AML-193 (cell line): ENCODE measurements around the gene ADAP1.
A peak's percentile ranks its signal among the peaks of the same experiment; 100 is the strongest.
"Not testable (repeated sequence)": the region's sequence is repeated elsewhere in the genome, so short reads cannot be mapped to it uniquely, and the experiment has no call there.

ENCODE experiments used
- DNase-seq, 2 experiments: peaks; one replicate each; lab custom pipeline; 2025; lab: John Stamatoyannopoulos, UW

ADAP1 gene

DNA sequence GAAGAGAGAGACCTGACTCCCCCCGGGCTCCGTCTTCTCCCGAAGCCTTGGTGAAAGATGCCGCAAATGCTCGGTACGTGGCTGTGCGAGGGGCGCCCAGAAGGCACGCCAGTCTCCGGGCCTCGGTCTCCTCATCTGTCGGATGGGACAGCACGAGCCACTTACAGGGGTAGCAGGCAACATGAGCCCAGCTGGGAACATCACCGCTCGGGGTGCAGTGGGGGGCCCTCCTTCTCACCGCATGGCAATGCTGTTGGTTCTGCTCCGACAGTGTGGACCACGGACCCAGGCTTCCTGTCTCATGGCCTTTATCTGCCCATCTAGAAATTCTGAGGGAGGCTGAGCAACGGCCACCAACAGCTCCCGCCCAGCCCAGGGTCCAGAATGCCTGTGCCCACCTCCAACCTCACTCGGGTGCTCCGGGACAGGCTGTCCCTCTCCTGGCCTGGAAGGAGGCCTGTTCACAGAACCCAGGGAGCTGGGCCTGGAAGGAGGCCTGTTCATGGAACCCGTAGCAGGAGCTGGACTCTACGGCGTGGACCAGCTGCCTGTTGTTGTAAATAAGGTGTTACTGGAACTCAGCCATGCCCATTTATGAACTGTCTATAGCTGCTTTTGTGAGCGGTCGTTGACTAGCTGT, 15.8 kb downstream of the ADAP1 start:
- DNase-seq = no peak

DNA sequence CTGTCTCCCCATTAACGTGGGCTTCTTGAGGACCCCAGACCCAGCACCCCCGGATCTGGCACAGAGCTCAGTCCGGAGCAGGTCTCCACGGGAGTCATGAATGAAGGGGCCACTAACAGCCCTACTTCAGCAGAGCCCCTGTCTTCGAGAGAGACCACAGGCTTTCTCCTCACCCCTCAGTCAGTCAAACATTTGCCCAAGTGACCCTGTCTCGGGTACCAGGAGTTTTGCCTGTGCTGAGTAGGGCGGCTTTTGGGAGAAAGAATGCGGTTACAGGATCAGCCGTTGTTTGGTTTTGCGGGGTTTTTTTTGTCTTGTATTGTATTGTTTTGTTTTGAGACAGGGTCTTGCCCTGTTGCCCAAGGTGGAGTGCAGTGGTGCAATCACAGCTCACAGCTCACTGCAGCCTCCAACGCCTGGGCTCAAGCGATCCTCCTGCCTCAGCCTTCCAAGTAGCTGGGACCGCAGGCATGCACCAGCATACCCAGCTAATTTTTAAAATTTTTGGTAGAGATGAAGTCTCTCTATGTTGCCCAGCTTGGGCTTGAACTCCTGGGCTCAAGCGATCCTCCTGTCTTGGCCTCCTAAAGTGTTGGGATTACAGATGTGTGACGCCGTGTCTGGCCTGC, 16.5 kb downstream of the ADAP1 start:
- DNase-seq = no peak

GRCh38 chr7:936386-937054, 18.0 kb downstream of the ADAP1 start:
- no peak for DNase-seq

DNA sequence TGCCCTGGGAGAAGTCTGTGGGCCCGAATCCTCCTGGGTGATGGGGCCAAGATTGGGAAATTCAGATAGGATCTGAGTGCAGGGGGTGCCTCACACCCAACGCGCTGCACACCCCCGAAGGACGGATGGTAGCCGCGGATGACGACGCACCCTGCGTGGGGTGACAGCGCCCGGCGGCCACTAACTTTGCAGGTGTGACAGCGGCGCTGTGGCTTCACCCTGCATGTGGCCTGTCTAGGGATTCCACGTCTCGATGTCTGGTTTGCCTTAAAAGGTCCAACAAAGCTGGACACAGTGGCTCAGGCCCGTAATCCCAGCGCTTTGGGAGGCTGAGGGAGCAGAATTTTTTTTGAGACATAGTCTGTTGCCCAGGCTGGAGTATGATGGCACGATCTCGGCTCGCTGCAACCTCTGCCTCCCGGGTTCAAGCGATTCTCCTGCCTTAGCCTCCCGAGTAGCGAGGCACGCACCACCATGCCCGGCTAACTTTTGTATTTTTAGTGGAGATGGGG, 18.6 kb downstream of the ADAP1 start:
- no peak for DNase-seq

GRCh38 chr7:935164-935873, 19.2 kb downstream of the ADAP1 start:
- DNase-seq = no peak

DNA sequence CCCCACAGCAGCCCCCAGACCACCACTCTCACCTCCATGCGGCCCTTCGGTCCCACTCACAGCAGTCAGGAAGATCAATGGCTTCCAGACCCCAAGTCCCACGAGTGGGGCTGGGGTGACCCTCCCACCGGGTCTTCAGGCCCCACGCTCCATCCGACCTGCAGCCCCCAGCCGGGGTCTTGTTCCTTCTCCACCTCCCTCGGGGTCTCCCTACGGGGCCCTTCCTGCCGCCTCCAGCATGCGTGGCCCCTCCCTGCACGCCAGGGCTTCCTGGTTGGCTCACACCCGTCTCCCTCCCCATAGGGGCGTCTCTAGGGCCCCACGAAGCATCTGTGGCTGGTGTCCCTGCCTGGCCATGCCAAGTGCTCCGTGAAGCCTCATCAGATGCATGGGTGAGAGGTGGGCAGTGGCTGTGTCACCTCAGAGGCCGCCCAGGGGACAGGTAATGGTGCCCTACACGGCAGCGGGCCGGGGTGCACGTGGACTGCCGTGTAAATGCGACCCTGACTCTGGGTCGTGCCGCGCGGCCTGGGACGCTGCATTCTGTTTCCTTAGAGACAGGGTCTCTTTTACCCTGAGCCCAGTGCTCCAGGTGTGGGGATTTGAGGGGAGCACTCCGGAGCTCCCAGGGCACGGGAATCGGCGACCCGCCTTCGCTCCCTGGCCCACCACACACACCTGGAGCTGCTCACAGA, 19.9 kb downstream of the ADAP1 start:
- no peak for DNase-seq

- no peak for DNase-seq
These were observed 21.9 kb downstream of the ADAP1 start for GRCh38 chr7:932651-932975.

DNA sequence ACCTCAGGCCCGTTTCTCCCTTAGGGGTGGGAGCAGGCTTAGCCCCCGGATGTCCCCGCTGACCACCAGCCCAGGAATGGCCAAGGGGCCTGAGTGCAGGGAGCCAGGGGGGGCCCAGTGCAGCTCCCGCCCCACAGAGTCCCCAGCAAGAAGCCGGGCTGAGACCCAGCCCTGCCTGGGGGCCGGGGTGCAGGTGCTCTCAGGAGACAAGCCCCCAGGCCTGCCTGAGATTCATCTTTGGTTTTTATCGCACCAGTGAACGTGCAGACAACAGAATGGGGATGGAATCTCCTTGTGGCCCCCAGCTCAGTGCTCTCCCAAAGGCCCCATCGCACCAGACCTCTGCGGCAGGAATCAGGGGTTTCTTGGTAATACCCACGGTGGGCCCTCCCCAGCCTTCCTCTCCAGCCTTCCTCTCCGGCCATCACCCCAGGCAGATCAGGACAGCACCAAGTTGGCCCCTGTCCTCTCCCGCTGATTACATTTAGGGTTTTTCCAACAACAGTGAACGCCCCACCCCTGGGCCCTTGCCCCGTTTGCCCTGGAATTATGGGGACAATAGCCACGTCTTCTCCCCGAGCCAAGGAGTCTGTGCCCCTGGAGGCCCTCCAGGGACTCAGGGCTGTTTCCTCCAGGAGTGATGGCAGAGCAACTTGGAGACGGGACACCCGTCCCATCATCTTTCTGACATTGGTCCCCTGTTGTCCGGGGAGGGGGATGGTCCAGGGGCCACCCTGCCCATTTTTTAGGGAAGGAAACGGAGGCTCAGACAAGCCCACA, 22.4 kb downstream of the ADAP1 start:
- no peak for DNase-seq

- DNase-seq = peak; percentile 76 to 84
These were observed 23.3 kb downstream of the ADAP1 start for GRCh38 chr7:930975-931758.

- DNase-seq = no peak
These were observed 25.2 kb downstream of the ADAP1 start for GRCh38 chr7:929311-929711.

DNA sequence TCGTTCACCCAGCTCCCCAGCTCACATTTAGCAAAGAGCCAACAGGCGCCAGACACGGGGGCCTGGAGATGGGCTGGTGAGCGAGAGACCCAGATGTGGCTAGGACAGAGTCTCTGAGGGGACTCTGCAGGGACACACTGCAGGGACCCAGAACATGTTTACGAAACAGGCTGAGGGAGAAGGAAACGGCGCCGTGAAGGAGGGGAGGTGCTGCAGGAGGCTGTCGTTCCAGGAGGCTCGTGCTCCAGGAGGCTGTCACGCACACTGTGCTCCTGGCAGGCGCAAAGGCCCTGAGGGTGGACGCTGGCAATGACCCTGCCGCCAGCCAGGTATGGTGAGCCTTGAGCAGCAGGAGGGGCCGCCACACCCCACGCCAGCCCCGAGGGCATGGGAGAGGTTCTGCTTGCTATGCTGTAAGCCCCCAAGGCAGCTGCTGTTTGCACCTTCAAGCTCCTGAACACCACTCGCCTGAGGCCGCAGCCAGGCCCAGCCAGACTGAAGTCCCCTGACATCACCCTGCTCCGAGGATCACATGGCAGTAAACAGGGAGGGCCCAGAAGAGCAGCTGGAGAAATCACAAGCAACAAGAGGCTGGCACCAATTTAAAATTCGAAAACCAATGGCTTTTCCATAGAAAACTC, 27.3 kb downstream of the ADAP1 start:
- DNase-seq = no peak

- no peak for DNase-seq
These were observed 28.1 kb downstream of the ADAP1 start for GRCh38 chr7:926061-927030.

- DNase-seq = no peak
These were observed 28.9 kb downstream of the ADAP1 start for GRCh38 chr7:925601-926000.

DNA sequence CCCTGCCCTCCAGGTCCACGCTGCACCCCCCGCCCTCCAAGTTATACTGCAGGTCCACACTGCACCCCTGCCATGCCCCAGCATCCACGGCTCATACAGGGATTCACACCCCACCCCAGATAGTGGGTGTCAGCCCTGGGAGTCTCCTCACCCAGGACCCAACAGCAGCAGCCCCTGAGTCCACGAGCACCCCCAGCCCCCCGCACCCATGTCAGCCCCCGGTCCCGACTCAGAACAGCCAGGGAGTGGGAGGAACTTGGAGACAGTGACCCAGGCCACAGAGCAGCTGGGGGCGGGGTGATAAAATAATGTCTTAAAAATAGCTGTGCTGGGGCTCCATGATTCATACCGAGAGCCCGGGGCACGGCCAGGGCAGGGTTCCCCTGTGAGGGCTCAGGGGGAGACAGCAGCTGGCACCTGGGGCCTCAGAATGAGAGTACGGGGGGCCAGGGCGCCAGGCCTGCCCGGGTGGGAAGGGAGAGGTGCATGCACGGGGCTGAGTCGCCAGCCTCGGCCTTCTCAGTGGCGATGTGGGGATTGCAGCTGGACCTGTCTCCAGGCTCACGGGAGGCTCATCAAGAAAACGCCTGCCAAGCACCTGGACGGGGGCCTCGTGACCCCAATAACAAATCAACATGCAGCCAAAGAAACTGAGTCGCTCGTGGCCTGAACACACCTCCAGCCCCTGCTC, 29.8 kb downstream of the ADAP1 start:
- no peak for DNase-seq

DNA sequence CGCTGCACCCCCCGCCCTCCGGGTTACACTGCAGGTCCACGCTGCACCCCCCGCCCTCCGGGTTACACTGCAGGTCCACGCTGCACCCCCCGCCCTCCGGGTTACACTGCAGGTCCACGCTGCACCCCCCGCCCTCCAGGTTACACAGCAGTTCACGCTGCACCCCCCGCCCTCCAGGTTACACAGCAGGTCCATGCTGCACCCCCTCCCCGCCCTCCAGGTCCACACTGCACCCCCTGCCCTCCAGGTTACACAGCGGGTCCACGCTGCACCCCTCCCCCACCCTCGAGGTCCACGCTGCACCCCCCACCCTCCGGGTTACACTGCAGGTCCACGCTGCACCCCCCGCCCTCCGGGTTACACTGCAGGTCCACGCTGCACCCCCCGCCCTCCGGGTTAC, 30.4 kb downstream of the ADAP1 start:
- not testable (repeated sequence) for DNase-seq

GRCh38 chr7:923108-924041, 31.1 kb downstream of the ADAP1 start:
- DNase-seq = peak; percentile 87 to 92
